ENCODE results near the gene FZD10.
A peak's percentile ranks its signal among the peaks of the same experiment; 100 is the strongest.

The FZD10 gene

GRCh38 chr12:130181211-130181610 is 18.9 kb downstream of the FZD10 start:
- DNase-seq (ENCODE audit: low spot score), result no peak

GRCh38 chr12:130183585-130184370 is 21.5 kb downstream of the FZD10 start:
- no peak for DNase-seq (ENCODE audit: low spot score)

- no peak for DNase-seq (ENCODE audit: low spot score)
Observed at GRCh38 chr12:130184404-130185090, 22.3 kb downstream of the FZD10 start.

GRCh38 chr12:130185455-130186391 is 23.5 kb downstream of the FZD10 start:
- DNase-seq (ENCODE audit: low spot score), result peak; percentile 44

GRCh38 chr12:130186651-130187268 is 24.5 kb downstream of the FZD10 start:
- peak; percentile 40 for DNase-seq (ENCODE audit: low spot score)

- DNase-seq (ENCODE audit: low spot score), result peak; percentile 52
Observed at GRCh38 chr12:130192642-130193345, 30.5 kb downstream of the FZD10 start.

- DNase-seq (ENCODE audit: low spot score), result peak; percentile 37
Observed at GRCh38 chr12:130194154-130194553, 31.9 kb downstream of the FZD10 start.

- DNase-seq (ENCODE audit: low spot score), result no peak
Observed at GRCh38 chr12:130195369-130195768, 33.1 kb downstream of the FZD10 start.

- DNase-seq (ENCODE audit: low spot score), result peak; percentile 46
Observed at GRCh38 chr12:130195776-130196175, 33.5 kb downstream of the FZD10 start.

GRCh38 chr12:130196827-130197226 is 34.6 kb downstream of the FZD10 start:
- peak; percentile 45 for DNase-seq (ENCODE audit: low spot score)

- DNase-seq (ENCODE audit: low spot score), result peak; percentile 50
Observed at GRCh38 chr12:130198026-130198662, 35.9 kb downstream of the FZD10 start.

- DNase-seq (ENCODE audit: low spot score), result no peak
Observed at GRCh38 chr12:130198663-130199060, 36.4 kb downstream of the FZD10 start.

GRCh38 chr12:130199581-130200390 is 37.5 kb downstream of the FZD10 start:
- DNase-seq (ENCODE audit: low spot score), result no peak

GRCh38 chr12:130200445-130200844 is 38.2 kb downstream of the FZD10 start:
- peak; percentile 18 for DNase-seq (ENCODE audit: low spot score)

- DNase-seq (ENCODE audit: low spot score), result no peak
Observed at GRCh38 chr12:130201037-130201436, 38.8 kb downstream of the FZD10 start.

GRCh38 chr12:130202201-130202600 is 39.9 kb downstream of the FZD10 start:
- no peak for DNase-seq (ENCODE audit: low spot score)

GRCh38 chr12:130203151-130203550 is 40.9 kb downstream of the FZD10 start:
- DNase-seq (ENCODE audit: low spot score), result no peak

GRCh38 chr12:130204541-130204953 is 42.3 kb downstream of the FZD10 start:
- no peak for DNase-seq (ENCODE audit: low spot score)

GRCh38 chr12:130205495-130205894 is 43.2 kb downstream of the FZD10 start:
- DNase-seq (ENCODE audit: low spot score), result peak; percentile 39
